HG03571 (cell line): Measurements from ENCODE around the gene SPAG9.

Experiments used
- ATAC-seq: cut with Tn5 transposase; IDR thresholded peaks from one replicate; pipeline ENCODE4 v1.9.1; 2021; ENCODE audit not compliant: unreplicated experiment

SPAG9 gene

DNA sequence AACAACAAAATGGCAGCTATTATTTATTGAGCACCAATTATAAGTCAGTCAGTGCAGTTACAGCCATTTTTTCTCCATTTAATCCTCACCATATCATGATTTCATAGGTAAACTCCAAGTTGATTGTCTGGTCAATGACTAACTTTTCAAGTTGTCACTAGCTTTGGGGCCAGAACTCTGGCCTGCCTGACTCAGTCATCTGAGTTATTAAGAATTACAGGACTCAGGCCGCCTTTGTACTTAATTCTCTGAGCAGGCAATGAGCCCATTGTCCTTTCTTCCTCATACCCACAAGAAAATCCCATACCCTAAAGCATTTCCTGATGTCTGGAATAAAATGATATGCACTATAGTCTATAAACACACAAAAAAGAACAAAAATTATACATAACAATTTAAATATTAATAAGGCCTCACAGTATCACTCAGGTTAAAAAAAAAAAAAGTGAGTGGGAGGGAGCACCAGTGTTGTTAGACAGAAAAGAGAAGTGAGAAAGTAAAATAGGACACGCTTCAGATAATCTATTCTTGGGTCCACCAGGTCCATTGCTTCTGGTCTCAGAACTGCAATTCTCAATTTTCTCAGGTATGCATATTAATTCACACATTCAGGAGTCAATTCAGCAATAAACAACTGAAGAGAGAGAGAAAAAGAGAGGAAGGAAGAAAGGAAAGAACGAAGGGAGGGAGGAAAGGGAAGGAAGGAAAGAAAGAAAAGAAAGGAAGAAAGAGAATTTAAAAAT is 70.2 kb downstream of the SPAG9 start:
- ATAC-seq, result peak; percentile 82

DNA sequence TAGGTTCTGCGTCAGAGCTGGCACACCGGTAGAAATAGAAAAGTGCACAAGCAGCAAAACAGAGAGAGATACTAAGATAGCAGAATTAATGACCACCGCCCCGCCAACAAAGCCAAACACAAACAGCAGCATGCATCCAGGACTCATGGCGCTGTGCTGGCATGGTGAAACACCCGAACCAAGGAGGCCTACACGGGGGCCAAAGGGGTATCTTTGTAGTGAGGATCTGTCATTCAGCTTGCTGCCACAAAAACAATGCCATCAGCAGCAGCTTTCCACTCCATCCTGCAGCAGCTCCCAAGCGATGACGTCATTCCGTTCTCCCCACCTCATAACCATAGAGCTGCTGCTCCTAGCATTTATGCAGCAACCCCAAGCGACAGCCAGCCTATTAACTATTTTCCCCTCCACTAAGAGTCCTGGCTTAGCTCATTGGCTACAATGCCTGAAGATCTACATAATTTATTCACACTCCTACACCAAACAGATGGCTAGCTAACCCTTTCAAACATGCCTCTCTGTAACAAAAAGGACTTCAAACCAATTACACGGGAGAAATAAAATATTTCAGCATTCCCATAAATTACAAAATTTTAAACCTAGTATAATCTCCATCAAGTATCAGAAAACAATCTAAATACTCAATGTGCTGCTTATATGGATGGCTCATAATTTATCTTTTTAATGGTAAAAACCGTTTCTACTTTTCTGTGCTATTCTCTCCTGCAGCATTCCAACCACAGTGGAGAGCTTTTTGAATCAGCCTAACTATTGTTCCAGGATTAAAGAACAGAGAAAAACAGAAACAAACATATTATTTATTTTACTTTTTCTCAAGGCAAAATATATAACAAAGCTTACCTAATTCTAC is 73.9 kb downstream of the SPAG9 start:
- no peak for ATAC-seq

DNA sequence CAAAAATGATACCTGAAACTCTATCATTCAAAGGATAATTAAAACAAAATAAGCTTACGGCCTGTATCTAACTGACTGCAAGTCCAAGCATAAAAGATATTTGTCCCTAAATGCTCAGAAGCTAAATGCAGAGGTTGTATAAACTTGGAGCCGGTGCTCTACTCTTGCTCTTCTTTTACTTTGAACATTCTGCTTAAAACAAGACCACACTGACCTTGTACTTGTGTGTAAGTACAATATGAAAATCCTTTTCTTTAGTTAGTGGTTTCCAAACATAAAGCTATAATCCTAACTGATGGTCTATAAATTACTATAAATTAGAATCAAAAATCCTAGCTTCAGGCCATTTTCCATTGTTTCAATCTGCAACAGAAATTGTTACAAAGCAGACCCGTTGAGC is 74.6 kb downstream of the SPAG9 start:
- ATAC-seq, result no peak

DNA sequence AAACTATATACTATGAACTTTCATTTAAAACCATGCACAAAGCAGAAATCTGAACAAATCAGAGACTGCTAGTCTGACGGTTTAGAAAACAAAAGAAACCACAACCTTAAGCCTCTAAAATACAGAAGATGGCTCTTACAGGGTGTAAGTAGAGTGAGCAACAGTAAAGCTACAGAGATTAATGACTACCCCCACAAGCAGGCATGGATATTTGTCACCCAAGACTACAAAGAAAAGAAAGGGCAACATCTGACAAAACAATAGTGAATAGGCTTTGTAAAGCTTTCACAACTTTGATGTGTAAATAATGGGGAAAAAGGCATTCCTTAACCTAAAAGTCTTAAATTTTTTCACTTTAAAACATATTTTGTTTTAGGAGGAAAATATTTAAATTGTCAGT is 75.0 kb downstream of the SPAG9 start:
- no peak for ATAC-seq

DNA sequence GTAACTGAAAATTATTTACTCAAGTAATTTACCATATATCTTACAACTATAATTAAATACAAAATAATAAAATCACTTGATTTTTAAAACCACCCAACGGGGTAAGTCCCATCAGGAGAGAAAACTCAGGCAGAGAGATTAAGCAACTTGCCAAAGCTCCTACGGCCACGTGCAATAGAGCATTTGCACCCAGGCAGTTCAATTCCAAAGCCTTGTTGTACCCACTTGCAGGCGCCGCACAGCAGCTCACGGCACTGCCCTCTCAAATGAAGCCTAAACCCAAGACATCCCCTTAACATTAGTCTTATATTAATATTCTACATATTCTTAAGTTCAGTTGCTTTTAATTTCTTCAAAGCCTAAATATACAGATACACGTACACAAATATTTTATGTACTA is 75.7 kb downstream of the SPAG9 start:
- ATAC-seq, result no peak

DNA sequence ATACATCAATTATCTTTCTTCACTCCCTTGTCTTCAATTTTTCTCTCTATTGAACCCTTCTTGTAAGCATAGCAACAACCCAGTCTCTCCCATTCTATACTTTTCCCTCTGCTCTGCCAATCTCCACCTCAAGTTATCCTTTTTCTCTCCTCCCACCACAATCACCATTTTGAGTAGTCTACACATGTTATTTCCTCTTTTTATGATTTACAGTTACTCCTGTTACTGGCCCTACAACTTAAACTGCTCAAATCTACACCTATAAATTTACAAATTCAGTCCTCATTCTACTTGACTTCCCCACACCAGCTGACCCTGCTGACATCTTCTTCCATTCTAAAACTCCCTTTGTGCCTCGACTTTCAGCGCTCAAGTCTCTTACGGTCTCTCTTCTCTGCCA is 84.6 kb downstream of the SPAG9 start:
- ATAC-seq, result no peak

DNA sequence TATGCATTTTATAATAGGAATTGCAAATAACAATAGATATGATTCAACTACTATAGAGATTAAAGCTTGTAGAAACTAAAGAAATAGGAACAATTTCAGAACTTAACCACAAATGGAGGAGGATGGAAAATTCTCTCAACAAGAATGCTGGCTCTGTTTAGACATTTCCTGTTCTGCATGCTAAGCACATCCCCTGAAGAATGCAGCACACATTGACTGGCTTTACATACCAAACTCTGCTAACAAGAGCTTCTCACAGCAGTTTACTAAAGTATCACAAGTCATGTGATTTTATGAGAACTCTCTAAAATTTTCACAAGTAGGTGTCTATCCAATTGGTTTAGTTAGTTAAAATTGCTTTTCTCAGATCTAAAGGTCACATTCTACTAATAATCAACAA is 85.2 kb downstream of the SPAG9 start:
- no peak for ATAC-seq

DNA sequence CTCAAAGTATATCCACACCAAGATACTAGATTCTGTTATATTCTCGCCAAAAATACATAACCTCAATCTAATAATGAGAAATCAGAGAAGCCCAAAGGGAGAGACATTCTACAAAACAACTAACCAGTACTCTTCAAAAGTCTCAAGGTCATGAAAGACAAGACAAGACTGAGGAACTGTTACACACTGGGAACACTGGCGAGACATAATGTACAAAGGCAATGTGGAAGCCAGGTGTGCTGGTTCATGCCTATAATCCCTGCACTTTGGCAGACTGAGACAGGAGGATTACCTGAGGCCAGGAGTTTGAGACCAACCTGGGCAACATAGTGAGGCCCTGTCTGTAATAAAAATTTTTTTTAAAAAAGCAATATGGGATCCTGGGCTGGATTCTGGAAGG is 85.9 kb downstream of the SPAG9 start:
- ATAC-seq, result no peak

DNA sequence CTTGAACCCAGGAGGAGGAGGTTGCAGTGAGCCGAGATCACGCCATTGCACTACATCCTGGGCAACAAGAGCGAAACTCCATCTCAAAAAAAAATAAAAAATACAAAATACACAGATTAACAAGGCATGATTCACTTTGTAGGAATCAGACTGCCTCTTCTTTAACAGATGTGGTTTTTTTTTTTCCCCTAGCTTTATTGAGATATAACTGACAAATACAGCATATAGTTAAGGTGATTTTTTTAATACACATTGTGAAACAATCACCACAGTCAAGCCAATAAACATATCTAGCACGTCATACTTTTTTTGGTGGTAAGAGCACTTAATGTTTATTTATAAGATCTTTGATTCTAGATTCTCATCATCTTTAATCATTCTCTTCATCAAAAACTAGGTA is 87.8 kb downstream of the SPAG9 start:
- no peak for ATAC-seq

DNA sequence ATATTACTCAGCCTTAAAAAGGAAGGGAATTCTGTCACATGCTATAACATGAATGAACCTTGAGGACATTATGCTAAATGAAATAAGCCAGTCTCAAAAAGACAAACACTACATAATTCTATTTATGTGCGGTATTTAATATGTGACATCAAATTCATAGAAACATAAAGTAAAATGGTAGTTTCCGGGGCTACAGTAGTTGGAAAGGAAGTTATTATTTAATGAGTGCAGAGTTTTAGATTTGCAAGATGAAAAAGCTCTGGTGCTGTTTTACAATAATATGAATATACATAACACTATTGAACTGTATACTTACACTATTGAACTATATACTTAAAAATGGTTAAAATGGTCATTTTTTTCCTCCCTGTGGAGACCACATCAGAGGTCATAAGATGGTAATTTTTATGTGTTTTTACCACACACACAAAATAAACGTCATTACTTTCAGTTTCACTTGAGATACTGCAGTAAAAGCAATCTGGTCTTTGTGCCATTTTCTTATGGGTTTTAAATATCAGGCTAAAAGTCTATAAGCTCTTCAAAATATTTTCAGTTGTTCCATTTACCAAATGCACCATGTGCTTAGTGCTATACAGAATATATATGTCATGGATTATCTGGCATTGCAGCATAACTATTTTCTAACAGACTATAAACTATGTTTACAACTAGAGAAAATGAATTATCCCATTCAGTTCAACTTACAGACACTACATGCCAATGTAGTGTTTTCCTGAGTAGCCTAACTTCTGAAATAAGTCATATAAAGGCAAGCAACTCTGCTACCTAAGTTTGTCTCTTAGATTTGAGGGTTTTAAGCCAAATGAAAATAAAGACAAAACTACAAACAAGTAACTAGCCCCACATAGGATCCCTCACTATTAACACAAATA is 90.9 kb downstream of the SPAG9 start:
- ATAC-seq, result no peak

DNA sequence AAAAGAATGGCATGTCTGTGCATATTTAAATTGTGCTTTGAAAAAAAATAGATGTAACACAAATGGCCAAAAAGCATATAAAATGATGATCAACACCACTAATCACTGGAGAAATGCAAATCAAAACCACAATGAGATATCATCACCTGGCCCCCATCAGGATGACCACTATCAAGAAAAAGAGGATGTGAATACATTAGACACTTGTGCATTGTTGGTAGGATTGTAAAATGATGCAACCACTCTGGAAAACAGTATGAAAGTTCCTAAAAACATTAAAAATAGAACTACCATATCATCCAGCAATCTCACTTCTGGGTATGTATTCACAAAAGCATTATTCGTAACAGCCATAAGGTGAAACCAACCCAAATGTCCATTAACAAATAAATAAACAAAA is 91.5 kb downstream of the SPAG9 start:
- no peak for ATAC-seq

DNA sequence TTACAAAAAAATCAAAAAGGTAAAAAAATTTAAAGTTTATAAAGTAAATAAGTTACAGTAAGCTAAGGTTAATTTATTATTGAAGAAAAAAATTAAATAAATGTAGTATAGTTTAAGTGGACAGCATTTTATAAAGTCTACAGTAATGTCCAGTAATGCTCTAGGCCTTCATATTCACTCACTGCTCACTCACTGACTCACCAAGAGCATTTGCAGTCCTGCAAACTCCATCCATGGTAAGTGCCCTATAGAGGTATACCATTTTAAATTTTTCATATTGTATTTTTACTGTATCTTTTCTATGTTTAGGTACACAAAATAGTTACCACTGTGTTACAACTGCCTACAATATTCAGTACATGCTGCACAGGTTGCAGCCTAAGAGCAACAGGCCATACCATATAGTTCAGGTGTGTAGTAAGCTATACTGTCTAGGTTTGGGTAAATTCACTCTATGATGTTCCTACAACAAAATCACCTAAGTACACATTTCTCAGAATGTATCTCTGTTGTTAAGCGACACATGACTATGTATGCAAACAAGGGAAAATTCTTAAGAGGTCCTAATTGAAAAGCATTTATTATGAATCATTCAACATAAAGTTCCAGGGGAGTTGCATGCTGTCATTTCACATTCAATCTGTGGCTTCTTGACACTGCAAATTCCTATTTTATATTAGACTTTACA is 92.3 kb downstream of the SPAG9 start:
- ATAC-seq, result no peak

DNA sequence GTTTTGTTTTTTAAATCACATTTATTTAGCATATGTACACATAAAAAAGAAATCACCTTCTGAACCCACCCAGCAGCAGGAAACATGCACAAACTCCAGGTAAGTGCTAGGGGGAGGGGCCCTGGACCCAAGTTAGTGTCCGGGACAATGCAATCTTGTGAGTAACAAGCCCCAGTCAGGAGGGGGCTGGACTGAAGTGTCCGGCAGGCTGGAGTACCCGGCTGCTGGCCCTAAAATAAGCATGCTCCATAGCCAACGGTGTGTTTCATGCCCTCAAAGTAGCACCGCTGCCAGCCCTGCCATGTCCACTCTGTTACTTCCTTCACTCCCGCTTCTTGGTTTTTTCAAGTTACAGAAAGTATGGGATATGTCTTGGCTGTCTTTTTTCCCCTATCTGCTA is 102.1 kb downstream of the SPAG9 start:
- ATAC-seq, result no peak

DNA sequence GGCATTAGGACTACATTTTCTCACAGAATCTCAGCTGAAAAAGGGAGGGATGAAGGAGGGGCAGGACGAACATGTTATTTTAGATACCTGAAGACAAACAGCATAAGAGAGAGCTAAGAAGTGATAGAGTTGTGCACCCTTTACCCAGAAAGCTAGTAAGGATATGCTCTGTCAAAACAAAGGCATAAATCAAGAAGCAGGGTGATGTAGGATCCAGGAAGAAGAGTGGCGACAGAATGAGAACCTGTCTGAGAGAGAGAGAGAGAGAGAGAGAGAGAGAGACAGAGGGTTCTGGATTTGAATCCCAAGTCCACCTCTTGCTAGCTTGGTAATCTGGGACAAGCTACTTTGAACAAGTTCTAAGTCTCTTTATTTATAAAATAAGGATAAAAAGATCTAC is 103.4 kb downstream of the SPAG9 start:
- no peak for ATAC-seq

DNA sequence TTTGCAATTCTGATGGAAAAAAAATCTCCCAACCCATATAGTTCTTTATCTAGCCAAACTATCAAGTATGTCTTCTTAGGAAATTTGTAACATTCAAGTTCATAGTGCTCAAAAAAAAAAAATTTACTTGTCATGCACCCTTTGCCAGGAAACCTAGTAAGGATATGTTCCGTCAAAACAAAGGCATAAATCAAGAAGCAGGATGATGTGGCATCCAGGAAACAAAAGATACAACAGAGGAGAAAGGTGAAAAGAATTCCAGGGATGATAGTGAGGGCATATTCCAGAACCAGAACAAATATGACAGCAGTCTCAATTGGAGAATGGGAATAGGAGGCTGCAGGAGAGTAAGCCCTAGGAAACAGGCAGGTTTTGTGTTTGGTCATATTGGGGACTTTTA is 104.6 kb downstream of the SPAG9 start:
- no peak for ATAC-seq

DNA sequence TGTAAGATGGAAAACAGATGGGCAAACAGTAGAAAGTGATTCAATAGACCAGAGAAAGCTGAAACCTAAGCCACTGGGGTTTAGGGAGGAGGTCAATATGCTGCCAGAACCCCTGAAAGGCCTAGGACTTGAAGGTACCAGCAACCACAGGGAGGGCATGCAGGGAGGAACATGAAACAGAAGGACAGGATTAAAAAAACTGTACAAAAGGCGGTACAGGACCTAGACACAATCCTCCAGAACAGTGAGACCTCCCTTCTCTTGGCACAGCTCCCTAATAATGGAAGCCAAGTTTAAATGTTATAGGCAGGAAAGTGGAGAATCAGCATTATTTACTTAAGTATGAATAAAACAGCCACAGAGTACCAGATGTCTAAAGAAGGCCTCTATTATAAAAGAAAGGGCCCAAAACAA is 105.5 kb downstream of the SPAG9 start:
- no peak for ATAC-seq

DNA sequence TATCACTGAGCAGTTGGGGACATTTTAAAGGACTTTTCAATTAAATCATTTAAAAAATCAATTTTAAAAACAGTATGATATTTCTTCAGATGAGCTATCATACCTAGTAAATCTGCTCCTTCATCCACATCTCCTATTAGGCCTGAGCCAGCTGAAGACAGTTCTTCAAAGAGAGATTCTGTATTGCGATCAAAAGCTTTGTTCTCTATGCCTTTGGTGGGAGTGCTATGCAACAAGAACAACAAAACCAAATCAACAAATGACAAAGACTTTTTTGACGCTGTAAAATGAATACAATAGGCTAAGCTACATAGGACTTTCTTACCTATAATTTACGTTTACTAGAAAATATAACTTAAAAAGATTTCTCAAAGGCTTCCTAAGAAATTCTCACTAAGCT is 106.5 kb downstream of the SPAG9 start:
- no peak for ATAC-seq

DNA sequence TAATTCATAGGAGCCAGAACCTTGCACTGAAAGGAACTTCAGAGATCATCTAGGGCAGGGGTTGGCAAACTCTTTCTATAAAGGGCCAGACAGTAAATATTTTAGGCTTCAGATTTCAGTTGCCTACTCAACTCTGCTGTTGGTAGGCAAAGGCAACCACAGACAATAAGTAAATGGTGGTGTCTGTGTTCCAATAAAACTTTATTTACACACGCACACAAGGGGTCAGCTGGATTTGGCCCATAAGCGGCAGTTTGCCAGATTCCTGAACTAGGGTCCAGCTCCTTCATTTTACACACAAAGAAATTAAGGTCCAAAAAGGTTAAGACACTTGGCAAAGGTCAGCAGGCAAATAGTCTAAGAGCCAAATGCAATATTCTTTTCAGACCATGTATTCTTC is 107.3 kb downstream of the SPAG9 start:
- no peak for ATAC-seq

DNA sequence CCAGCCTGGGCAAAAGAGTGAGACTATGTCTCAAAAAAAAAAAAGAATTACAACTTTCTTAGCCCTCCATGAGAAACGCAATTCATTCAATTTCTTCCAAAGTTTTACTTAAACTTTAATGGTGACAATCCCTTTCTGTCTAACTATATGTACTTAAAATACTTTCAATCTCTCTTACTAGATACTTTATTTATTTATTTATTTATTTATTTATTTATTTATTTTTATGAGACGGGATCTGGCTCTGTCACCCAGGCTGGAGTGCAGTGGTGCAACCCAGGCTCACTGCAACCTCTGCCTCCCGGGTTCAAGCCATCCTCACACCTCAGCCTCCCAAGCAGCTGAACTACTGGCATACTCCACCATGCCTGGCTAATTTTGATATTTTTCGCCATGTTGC is 108.1 kb downstream of the SPAG9 start:
- no peak for ATAC-seq

DNA sequence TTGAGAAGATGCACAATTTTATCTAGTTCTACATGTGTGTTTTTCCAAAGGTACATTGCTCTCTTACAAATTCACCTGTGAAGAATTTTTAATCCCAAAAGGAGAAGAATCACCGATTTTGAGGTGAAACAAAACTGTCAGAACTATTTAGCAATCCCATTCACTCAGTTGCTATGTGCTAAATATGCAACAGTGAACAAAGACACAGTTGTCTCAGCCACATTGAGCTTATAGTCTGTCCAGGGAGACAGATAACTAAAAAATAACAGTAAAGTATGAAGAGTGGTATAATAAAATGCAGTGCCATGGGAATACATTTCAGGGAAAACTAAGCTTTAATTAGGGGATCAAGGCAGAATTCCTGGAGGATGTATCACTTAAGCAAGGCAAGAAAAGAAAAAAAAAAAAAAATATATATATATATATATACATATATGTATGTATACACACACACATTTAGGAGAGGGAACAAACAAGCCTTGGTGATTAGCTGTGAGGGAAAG is 110.4 kb downstream of the SPAG9 start:
- no peak for ATAC-seq

DNA sequence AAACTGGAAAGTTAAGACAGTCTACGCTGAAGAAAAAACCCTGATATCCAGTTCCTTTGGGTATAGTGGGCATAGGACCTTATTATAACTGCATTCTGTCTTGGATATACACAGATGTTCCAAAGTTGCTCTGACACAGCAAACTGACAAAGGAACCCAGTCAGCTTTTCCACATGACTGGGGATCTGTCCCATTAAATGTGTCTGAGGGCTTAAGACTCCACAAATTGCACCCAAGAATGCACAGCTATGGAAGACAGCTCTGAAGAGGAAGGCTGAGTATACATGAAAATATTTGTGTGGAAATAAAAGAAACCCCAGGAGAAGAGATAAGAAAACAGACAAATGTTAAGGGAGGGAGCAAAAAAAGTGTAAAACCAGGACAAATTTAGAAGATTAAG is 114.1 kb downstream of the SPAG9 start:
- ATAC-seq, result no peak
